DMS 273 treated with DMSO at 0.1 percent for 48 hours (cell line): Measurements from ENCODE around the gene TBC1D13.
"Not testable (repeated sequence)": the region's sequence is repeated elsewhere in the genome, so short reads cannot be mapped to it uniquely, and the experiment has no call there.

Experiments used
- DNase-seq: peaks from one replicate; lab custom pipeline; 2025; lab: John Stamatoyannopoulos, UW

TBC1D13 gene

DNA sequence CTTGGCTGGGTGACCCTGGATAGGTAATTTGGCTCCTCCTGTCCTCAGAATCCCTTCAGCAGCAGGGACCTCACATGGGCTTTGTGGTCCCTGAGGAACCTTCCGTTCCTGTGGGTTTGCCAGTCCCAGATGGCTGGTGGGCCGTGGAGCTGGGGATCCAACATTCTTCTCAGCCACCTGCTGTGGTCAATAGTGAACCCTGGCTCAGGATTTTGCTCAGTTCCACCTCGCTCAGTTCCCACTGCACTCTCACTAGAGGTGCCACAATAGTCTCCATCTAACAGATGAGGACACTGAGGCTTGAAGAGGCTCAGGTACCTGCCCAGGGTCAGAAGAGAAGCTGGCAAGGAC lies 59.6 kb downstream of the TBC1D13 start:
- no peak for DNase-seq

DNA sequence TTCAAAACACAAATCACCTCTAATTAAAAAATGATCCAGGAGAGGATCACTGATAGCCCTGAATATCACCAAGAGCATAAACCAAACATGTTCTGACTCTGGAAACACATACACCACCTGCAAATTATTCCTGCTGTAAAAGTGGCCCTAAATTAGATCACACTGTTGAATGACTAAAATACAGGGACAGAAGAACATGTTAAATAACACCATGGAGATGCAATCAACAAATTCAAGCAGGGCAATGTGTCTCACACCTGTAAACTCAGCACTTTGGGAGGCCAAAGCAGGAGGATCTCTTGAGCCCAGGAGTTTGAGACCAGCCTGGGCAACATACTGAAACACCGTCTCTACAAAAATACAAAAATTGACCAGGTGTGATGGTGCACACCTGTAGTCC lies 60.8 kb downstream of the TBC1D13 start:
- no peak for DNase-seq

DNA sequence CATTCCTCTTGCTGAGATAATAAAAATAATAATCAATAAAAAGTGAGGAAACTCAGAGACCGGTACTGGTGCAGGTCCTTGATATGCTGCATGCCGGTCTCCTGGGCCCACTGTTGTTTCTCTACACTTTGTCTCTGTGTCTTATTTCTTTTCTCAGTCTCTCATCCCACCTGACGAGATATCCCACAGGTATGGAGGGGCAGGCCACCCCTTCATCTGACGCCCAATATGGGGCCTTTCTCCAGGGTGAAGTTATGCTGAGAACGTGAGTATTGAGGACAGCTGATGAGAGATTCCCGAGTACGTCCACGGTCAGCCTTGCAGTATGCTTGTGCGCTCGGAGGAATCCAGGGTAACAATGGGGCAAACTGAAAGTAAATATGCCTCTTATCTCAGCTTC lies 64.0 kb downstream of the TBC1D13 start:
- not testable (repeated sequence) for DNase-seq

DNA sequence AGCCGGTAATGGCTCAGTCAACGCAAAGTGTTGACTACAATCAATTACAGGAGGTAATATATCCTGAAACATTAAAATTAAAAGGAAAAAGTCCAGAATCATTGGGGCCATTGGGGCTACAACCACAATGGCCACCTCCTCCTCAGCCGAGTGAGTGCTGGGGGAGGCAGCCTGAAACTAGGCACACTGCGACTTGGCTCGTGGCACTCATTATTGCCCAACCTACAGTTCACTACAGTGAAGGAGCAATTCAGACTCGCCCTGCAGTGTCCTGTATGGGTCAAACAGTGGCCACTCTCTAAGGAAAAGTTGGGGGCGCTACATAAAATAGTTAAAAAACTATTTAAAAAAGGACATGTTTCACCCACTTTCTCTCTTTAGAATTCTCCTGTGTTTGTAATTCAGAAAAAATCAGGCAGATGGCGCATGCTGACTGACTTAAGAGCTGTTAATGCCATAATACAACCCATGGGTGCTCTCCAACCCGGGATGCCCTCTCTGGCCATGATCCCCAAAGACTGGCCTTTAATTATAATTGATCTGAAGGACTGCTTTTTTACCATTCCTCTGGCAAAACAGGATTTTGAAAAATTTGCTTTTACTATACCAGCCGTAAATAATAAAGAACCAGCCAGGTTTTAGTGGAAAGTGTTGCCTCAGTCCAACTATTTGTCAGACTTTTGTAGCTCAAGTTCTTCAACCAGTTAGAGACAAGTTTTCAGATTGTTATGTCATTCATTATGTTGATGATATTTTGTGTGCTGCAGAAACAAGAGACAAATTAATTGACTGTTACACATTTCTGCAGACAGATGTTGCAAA lies 64.9 kb downstream of the TBC1D13 start:
- not testable (repeated sequence) for DNase-seq

DNA sequence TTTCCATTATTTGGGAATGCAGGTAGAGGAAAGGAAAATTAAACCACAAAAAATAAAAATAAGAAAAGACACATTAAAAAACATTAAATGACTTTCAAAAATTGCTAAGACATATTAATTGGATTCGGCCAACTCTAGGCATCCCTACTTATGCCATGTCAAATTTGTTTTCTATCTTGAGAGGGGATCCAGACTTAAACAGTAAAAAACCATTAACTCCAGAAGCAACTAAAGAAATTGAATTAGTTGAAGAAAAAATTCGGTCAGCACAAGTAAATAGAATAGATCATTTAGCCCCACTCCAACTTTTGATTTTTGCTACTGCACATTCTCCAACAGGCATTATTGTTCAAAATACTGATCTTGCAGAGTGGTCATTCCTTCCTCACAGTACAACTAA lies 65.6 kb downstream of the TBC1D13 start:
- DNase-seq = not testable (repeated sequence)

DNA sequence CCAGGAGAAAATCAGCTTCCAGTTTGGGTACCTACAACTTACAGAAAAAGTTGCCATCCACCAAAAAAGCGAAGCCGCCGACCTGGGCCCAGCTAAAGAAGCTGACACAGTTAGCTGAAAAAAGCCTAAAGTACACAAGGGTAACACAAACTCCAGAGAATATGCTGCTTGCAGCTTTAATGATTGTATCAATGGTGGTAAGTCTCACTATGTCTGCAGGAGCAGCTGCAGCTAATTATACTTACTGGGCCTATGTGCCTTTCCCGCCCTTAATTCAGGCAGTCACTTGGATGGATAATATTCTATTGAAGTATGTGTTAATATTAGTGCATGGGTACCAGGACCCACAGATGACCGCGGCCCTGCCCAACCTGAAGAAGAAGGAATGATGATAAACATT lies 67.4 kb downstream of the TBC1D13 start:
- DNase-seq = not testable (repeated sequence)

DNA sequence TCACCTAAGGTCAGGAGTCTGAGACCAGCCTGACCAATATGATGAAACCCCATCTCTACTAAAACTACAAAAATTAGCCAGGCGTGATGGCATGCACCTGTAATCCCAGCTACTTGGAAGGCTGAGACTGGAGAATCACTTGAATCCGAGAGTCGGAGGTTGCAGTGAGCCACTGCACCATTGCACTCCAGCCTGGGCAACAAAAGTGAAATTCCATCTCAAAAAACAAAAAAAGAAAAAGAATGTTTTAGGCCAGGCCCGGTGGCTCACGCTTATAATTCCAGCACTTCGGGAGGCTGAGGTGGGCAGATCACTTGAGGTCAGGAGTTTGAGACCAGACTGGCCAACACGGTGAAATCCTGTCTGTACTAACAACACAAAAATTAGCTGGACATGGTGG lies 71.4 kb downstream of the TBC1D13 start:
- DNase-seq = not testable (repeated sequence)
